Smooth muscle cell of the brain vasculature (primary cell): ENCODE results near the gene NT5DC4.

ENCODE experiments used
- DNase-seq: peaks from one replicate; pipeline ENCODE4 v3.0.0-alpha.2; 2012; ENCODE audit warnings: low read depth, low spot score

The NT5DC4 gene

GRCh38 chr2:112754564-112754963 lies 33.7 kb downstream of the NT5DC4 start:
- no peak for DNase-seq

GRCh38 chr2:112755444-112755843 lies 34.6 kb downstream of the NT5DC4 start:
- no peak for DNase-seq

- no peak for DNase-seq
Observed at GRCh38 chr2:112756207-112756606, 35.4 kb downstream of the NT5DC4 start.

- DNase-seq, result no peak
Observed at GRCh38 chr2:112757265-112757664, 36.4 kb downstream of the NT5DC4 start.

- DNase-seq, result no peak
Observed at GRCh38 chr2:112758711-112759110, 37.9 kb downstream of the NT5DC4 start.

- no peak for DNase-seq
Observed at GRCh38 chr2:112760149-112760548, 39.3 kb downstream of the NT5DC4 start.

- DNase-seq, result no peak
Observed at GRCh38 chr2:112762276-112762675, 41.5 kb downstream of the NT5DC4 start.

- peak; percentile 97 for DNase-seq
Observed at GRCh38 chr2:112764071-112765044, 43.5 kb downstream of the NT5DC4 start, which contains the start of gene CKAP2L. TSS of gene CKAP2L (minus strand) at chr2:112764609. CDS start at chr2:112764598, 11 bp downstream.

- DNase-seq, result no peak
Observed at GRCh38 chr2:112765251-112765650, 44.4 kb downstream of the NT5DC4 start.

GRCh38 chr2:112767693-112768330 lies 47.0 kb downstream of the NT5DC4 start:
- DNase-seq, result no peak

GRCh38 chr2:112768432-112768831 lies 47.6 kb downstream of the NT5DC4 start:
- no peak for DNase-seq

GRCh38 chr2:112772322-112772721 lies 51.5 kb downstream of the NT5DC4 start:
- DNase-seq, result no peak

- DNase-seq, result no peak
Observed at GRCh38 chr2:112772911-112773475, 52.2 kb downstream of the NT5DC4 start.

- no peak for DNase-seq
Observed at GRCh38 chr2:112773556-112773955, 52.7 kb downstream of the NT5DC4 start.

GRCh38 chr2:112774536-112775285 lies 53.9 kb downstream of the NT5DC4 start:
- no peak for DNase-seq

- no peak for DNase-seq
Observed at GRCh38 chr2:112776113-112776512, 55.3 kb downstream of the NT5DC4 start.

GRCh38 chr2:112777036-112777435 lies 56.2 kb downstream of the NT5DC4 start:
- DNase-seq, result no peak

- no peak for DNase-seq
Observed at GRCh38 chr2:112779598-112779997, 58.8 kb downstream of the NT5DC4 start.

- DNase-seq, result no peak
Observed at GRCh38 chr2:112782234-112782799, 61.5 kb downstream of the NT5DC4 start.

GRCh38 chr2:112783187-112783714 lies 62.4 kb downstream of the NT5DC4 start:
- DNase-seq, result no peak
